ENCODE data around the gene UBR1.

DNA sequence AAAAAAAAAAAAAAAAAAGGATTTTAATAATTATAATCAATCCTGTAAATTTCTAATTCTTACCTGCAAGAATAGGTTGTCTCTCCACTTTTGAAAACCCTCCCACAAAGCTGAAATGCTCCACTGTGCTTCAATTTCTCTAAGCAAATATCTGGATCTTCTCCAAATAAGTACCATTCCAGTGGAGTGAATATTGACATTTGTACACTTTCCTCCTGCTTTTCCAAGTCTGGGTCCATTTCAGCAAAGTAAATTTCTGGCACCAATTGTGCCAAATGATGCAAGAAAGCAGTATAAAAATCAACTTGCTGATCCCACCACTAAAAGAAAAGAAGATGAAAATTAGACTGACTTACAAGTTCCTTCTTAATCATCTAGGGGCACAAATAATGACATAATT is 19.9 kb downstream of the UBR1 start:
- no peak for TF ChIP-seq CTCF (IDR thresholded peaks at IDR 0.05)
- no peak for TF ChIP-seq POLR2A (IDR thresholded peaks at IDR 0.05)
